HG03575 (cell line): ENCODE results near the gene BBS7.

Experiments used
- ATAC-seq: cut with Tn5 transposase; IDR thresholded peaks from one replicate; pipeline ENCODE4 v1.9.1; 2021; ENCODE audit not compliant: unreplicated experiment, insufficient number of reproducible peaks, low FRiP score; ENCODE audit errors: extremely low read depth

Gene BBS7

GRCh38 chr4:121869841-121870822, at the start of gene BBS7:
Gene BBS7 (minus strand): TSS chr4:121870474. CDS start chr4:121870313, 161 bp downstream.
- ATAC-seq = peak; percentile 96

- no peak for ATAC-seq
These were observed 43.4 kb upstream of the BBS7 start for GRCh38 chr4:121913667-121914066.

GRCh38 chr4:121908346-121908745, 38.1 kb upstream of the BBS7 start:
- no peak for ATAC-seq

- peak; percentile 90 for ATAC-seq
These were observed 30.1 kb upstream of the BBS7 start for GRCh38 chr4:121900132-121900983.

GRCh38 chr4:121898150-121898549, 27.9 kb upstream of the BBS7 start:
- ATAC-seq = no peak

- ATAC-seq = no peak
These were observed 17.9 kb upstream of the BBS7 start for GRCh38 chr4:121888134-121888533.

GRCh38 chr4:121885115-121885514, 14.8 kb upstream of the BBS7 start:
- ATAC-seq = no peak

GRCh38 chr4:121881158-121881557, 10.9 kb upstream of the BBS7 start:
- ATAC-seq = no peak

GRCh38 chr4:121879135-121879534, 8.9 kb upstream of the BBS7 start:
- ATAC-seq = no peak

- ATAC-seq = no peak
These were observed 6.9 kb upstream of the BBS7 start for GRCh38 chr4:121877041-121877773.

GRCh38 chr4:121876070-121876469, 5.8 kb upstream of the BBS7 start:
- ATAC-seq = no peak

- no peak for ATAC-seq
These were observed 5.4 kb upstream of the BBS7 start for GRCh38 chr4:121875652-121876051.

- ATAC-seq = no peak
These were observed 3.3 kb upstream of the BBS7 start for GRCh38 chr4:121873604-121874003.

GRCh38 chr4:121863799-121864198, 6.5 kb downstream of the BBS7 start:
- ATAC-seq = no peak

GRCh38 chr4:121861426-121861825, 8.8 kb downstream of the BBS7 start:
- ATAC-seq = no peak

GRCh38 chr4:121860121-121860520, 10.2 kb downstream of the BBS7 start:
- no peak for ATAC-seq

- ATAC-seq = no peak
These were observed 18.9 kb downstream of the BBS7 start for GRCh38 chr4:121851354-121851753.

GRCh38 chr4:121846662-121847061, 23.6 kb downstream of the BBS7 start:
- ATAC-seq = no peak

GRCh38 chr4:121842862-121843261, 27.4 kb downstream of the BBS7 start:
- no peak for ATAC-seq
